Measurements from ENCODE around the gene OR5AS1.

The OR5AS1 gene

DNA sequence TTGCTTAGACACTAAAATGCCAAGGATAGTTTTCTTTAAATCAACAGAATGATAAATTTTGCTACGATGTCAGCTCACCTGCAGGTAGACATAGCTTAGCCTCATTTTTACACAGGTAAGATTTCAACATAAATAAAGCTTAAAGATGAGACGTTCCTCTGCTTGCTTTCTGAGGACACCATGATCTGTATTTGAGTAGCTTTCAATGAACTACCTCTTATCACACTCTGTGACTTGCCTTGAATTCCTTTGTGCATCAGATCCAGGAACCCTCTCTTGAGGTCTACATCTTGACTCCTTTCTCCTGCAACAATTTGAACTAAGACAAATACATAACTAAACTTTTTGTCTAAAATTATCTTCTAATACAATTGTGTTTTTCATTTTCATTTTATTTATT, 39.5 kb downstream of the OR5AS1 start:
- no peak overlapping the region for H3K4me2 ChIP-seq (ENCODE audit: low read length)
- H3K27me3 ChIP-seq (ENCODE audit: low read depth, low read length), result no peaks in the 10 kb centered on the region
- H3K9me3 ChIP-seq (ENCODE audit: insufficient read depth, low read length), result no peaks in the 10 kb centered on the region
- H3K4me1 ChIP-seq (ENCODE audit: low read length), result 0 out of 2 replicates have a peak, but pooled peaks cover 3% of the 10 kb centered on the region
- no peaks in the 10 kb centered on the region for H4K20me1 ChIP-seq (ENCODE audit: insufficient read depth, low read length)
- TF ChIP-seq, protein P1, sequence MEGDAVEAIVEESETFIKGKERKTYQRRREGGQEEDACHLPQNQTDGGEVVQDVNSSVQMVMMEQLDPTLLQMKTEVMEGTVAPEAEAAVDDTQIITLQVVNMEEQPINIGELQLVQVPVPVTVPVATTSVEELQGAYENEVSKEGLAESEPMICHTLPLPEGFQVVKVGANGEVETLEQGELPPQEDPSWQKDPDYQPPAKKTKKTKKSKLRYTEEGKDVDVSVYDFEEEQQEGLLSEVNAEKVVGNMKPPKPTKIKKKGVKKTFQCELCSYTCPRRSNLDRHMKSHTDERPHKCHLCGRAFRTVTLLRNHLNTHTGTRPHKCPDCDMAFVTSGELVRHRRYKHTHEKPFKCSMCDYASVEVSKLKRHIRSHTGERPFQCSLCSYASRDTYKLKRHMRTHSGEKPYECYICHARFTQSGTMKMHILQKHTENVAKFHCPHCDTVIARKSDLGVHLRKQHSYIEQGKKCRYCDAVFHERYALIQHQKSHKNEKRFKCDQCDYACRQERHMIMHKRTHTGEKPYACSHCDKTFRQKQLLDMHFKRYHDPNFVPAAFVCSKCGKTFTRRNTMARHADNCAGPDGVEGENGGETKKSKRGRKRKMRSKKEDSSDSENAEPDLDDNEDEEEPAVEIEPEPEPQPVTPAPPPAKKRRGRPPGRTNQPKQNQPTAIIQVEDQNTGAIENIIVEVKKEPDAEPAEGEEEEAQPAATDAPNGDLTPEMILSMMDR (IDR thresholded peaks at IDR 0.05; ENCODE audit: low read depth, low read length), result no peak
- TF ChIP-seq EZH2phosphoT487 (IDR thresholded peaks at IDR 0.05; ENCODE audit: low read depth), result no peak
- H2AFZ ChIP-seq (ENCODE audit: low read depth, low read length), result no peak overlapping the region
- no peaks in the 10 kb centered on the region for H3K36me3 ChIP-seq (replicated peaks; ENCODE audit: low read depth, low read length)
- H3K79me2 ChIP-seq (ENCODE audit: low read length), result no peaks in the 10 kb centered on the region
- no peak overlapping the region for H3K9ac ChIP-seq (ENCODE audit: low read length)
- no peak overlapping the region for H3K4me3 ChIP-seq (ENCODE audit: low read length)
- no peak overlapping the region for H3K27ac ChIP-seq (ENCODE audit: low read length)
